ENCODE data around the gene ITGA6.

The ITGA6 gene

DNA sequence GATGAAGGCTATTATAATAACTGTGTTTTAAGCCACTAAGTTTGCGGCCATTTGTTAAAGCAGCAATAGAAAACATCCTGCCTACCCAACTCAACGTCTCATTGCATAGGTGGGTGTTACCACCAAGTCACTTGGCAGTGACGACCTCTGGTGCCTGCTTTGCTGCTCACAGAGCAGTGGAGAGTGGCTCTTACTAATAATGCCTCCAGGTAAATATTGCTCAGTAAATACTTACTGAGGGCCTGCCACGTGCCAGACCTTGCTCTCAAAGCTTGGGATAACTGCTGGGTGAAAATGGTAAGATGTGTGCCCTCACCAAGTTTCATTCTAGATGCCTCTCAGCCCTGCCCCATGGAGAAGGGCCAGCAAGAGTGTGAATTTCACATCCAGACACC, 27.7 kb downstream of the ITGA6 start:
- H3K27me3 ChIP-seq (ENCODE audit: control insufficient read depth in 1 of 2, insufficient read depth in 2 of 2, low read length in 2 of 2), result peaks cover 0 to 3% of the 10 kb centered on the region in 2 donors
- no peak overlapping the region for H3K27ac ChIP-seq (ENCODE audit: low read length)
- H3K4me1 ChIP-seq (ENCODE audit: control insufficient read depth, insufficient read depth, low read length), result no peaks in the 10 kb centered on the region
- no peak overlapping the region for H3K4me3 ChIP-seq (ENCODE audit: low read length in 2 of 2)
- no peaks in the 10 kb centered on the region for H3K36me3 ChIP-seq (ENCODE audit: control insufficient read depth in 2 of 2, insufficient read depth in 2 of 2, low read length in 2 of 2)
- H3K9ac ChIP-seq (ENCODE audit: low read length in 2 of 2), result no peak overlapping the region
- H3K9me3 ChIP-seq (ENCODE audit: control insufficient read depth in 2 of 2, low read length in 2 of 2), result no peaks in the 10 kb centered on the region

DNA sequence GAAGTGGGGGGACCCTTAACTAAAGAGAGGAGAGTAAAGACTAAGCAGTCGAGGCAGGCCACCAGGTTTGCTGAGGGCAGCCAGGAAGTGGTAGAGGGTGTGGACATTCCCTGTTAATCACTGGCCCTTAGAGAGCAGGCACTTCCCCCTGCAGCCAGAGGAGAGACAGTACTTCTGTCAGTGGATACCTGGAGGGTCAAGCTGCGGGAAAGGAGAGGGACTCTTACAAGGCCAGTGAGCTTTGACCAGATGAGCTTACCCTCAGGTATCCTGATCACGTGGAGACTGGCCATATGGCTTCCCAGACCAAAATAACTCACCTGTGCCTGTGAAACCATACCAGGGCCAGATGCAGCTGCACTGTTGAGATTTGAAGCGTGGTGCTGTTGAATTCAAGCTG, 28.6 kb downstream of the ITGA6 start:
- no peaks in the 10 kb centered on the region for H3K36me3 ChIP-seq (ENCODE audit: control insufficient read depth in 2 of 2, insufficient read depth in 2 of 2, low read length in 2 of 2)
- no peak overlapping the region for H3K9ac ChIP-seq (ENCODE audit: low read length in 2 of 2)
- H3K27me3 ChIP-seq (ENCODE audit: control insufficient read depth in 1 of 2, insufficient read depth in 2 of 2, low read length in 2 of 2), result peaks cover 0 to 3% of the 10 kb centered on the region in 2 donors
- H3K9me3 ChIP-seq (ENCODE audit: control insufficient read depth in 2 of 2, low read length in 2 of 2), result no peaks in the 10 kb centered on the region
- H3K4me1 ChIP-seq (ENCODE audit: control insufficient read depth, insufficient read depth, low read length), result no peaks in the 10 kb centered on the region
- no peak overlapping the region for H3K4me3 ChIP-seq (ENCODE audit: low read length in 2 of 2)
- no peak overlapping the region for H3K27ac ChIP-seq (ENCODE audit: low read length)

GRCh38 chr2:172457536-172457935, 30.1 kb downstream of the ITGA6 start:
- Histone ChIP-seq H3K4me1 (ENCODE audit: control insufficient read depth, insufficient read depth, low read length) (peaks cover 3% of the 10 kb centered on the region), H3K27me3 (ENCODE audit: control insufficient read depth in 1 of 2, insufficient read depth in 2 of 2, low read length in 2 of 2) (peaks cover 5 to 12% of the 10 kb centered on the region in 2 donors), H3K36me3 (ENCODE audit: control insufficient read depth in 2 of 2, insufficient read depth in 2 of 2, low read length in 2 of 2) (no peaks in the 10 kb centered on the region), H3K9ac (ENCODE audit: low read length in 2 of 2) (no peak overlapping the region), H3K27ac (ENCODE audit: low read length) (no peak overlapping the region), H3K9me3 (ENCODE audit: control insufficient read depth in 2 of 2, low read length in 2 of 2) (no peaks in the 10 kb centered on the region), H3K4me3 (ENCODE audit: low read length in 2 of 2) (no peak overlapping the region)

GRCh38 chr2:172458561-172459124, 31.3 kb downstream of the ITGA6 start:
- H3K27me3 ChIP-seq (ENCODE audit: control insufficient read depth in 1 of 2, insufficient read depth in 2 of 2, low read length in 2 of 2), result peaks cover 9 to 18% of the 10 kb centered on the region in 2 donors
- H3K4me3 ChIP-seq (ENCODE audit: low read length in 2 of 2), result no peak overlapping the region
- peaks cover 3% of the 10 kb centered on the region for H3K4me1 ChIP-seq (ENCODE audit: control insufficient read depth, insufficient read depth, low read length)
- H3K9ac ChIP-seq (ENCODE audit: low read length in 2 of 2), result no peak overlapping the region
- H3K36me3 ChIP-seq (ENCODE audit: control insufficient read depth in 2 of 2, insufficient read depth in 2 of 2, low read length in 2 of 2), result no peaks in the 10 kb centered on the region
- no peaks in the 10 kb centered on the region for H3K9me3 ChIP-seq (ENCODE audit: control insufficient read depth in 2 of 2, low read length in 2 of 2)
- no peak overlapping the region for H3K27ac ChIP-seq (ENCODE audit: low read length)

- no peak overlapping the region for H3K9ac ChIP-seq (ENCODE audit: low read length in 2 of 2)
- peaks cover 3% of the 10 kb centered on the region for H3K4me1 ChIP-seq (ENCODE audit: control insufficient read depth, insufficient read depth, low read length)
- H3K9me3 ChIP-seq (ENCODE audit: control insufficient read depth in 2 of 2, low read length in 2 of 2), result no peaks in the 10 kb centered on the region
- no peak overlapping the region for H3K4me3 ChIP-seq (ENCODE audit: low read length in 2 of 2)
- H3K36me3 ChIP-seq (ENCODE audit: control insufficient read depth in 2 of 2, insufficient read depth in 2 of 2, low read length in 2 of 2), result no peaks in the 10 kb centered on the region
- H3K27me3 ChIP-seq (ENCODE audit: control insufficient read depth in 1 of 2, insufficient read depth in 2 of 2, low read length in 2 of 2), result peaks cover 9 to 20% of the 10 kb centered on the region in 2 donors
- H3K27ac ChIP-seq (ENCODE audit: low read length), result no peak overlapping the region
These were observed 33.4 kb downstream of the ITGA6 start for GRCh38 chr2:172460780-172461201.

DNA sequence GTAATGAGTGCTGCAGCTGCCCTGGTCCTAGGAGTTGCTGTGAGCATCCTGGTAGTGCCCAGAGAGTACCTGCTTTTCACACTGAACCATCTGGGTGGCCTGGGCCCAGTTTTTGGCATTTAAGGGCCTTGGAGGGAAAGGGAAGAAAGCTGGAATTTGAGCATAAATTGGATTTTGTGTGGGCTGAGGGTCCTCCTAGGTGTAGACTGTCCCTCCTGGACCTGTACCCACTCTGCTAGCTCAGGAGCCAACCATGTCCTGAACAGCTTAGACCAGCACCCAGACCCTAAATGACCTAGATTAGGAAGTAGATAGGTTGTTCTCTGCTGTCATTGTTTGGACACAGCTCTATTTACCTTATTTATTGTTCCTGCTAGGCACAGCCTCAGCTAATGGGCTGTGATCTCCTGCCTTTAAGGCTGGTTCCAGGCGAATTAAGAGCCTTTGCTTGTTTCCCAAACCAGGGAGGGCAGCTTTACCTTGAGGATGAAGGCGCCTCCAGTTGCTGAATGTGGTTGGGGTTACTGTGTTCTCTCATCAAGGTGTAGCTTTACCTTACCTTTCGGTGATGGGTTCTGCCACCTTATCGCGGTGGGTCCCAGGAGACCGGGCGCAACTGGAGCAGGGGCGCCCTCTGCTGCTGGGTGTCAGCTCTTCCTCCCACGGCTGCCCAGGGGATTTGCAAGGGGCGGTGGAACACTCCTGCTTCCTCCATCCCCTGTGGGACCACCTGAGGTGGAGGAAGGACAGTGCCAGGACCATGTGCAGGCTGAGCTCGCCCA, 34.4 kb downstream of the ITGA6 start:
- Histone ChIP-seq H3K4me1 (ENCODE audit: control insufficient read depth, insufficient read depth, low read length) (peaks cover 3% of the 10 kb centered on the region), H3K9ac (ENCODE audit: low read length in 2 of 2) (no peak overlapping the region)

GRCh38 chr2:172462373-172462848, 35.0 kb downstream of the ITGA6 start:
- no peak overlapping the region for H3K9ac ChIP-seq (ENCODE audit: low read length in 2 of 2)
- no peaks in the 10 kb centered on the region for H3K36me3 ChIP-seq (ENCODE audit: control insufficient read depth in 2 of 2, insufficient read depth in 2 of 2, low read length in 2 of 2)
- peaks cover 9 to 20% of the 10 kb centered on the region in 2 donors for H3K27me3 ChIP-seq (ENCODE audit: control insufficient read depth in 1 of 2, insufficient read depth in 2 of 2, low read length in 2 of 2)
- H3K9me3 ChIP-seq (ENCODE audit: control insufficient read depth in 2 of 2, low read length in 2 of 2), result no peaks in the 10 kb centered on the region
- H3K4me3 ChIP-seq (ENCODE audit: low read length in 2 of 2), result no peak overlapping the region
- H3K4me1 ChIP-seq (ENCODE audit: control insufficient read depth, insufficient read depth, low read length), result peaks cover 3% of the 10 kb centered on the region
- no peak overlapping the region for H3K27ac ChIP-seq (ENCODE audit: low read length)

More for the DNA sequence above, 34.4 kb downstream of the ITGA6 start:
- H3K36me3 ChIP-seq (ENCODE audit: control insufficient read depth in 2 of 2, insufficient read depth in 2 of 2, low read length in 2 of 2), result no peaks in the 10 kb centered on the region
- H3K9me3 ChIP-seq (ENCODE audit: control insufficient read depth in 2 of 2, low read length in 2 of 2), result no peaks in the 10 kb centered on the region
- no peak overlapping the region for H3K27ac ChIP-seq (ENCODE audit: low read length)
- H3K4me3 ChIP-seq (ENCODE audit: low read length in 2 of 2), result no peak overlapping the region
- peaks cover 9 to 20% of the 10 kb centered on the region in 2 donors for H3K27me3 ChIP-seq (ENCODE audit: control insufficient read depth in 1 of 2, insufficient read depth in 2 of 2, low read length in 2 of 2)

GRCh38 chr2:172462849-172463381, 35.5 kb downstream of the ITGA6 start:
- no peak overlapping the region for H3K27ac ChIP-seq (ENCODE audit: low read length)
- H3K36me3 ChIP-seq (ENCODE audit: control insufficient read depth in 2 of 2, insufficient read depth in 2 of 2, low read length in 2 of 2), result no peaks in the 10 kb centered on the region
- no peak overlapping the region for H3K4me3 ChIP-seq (ENCODE audit: low read length in 2 of 2)
- no peaks in the 10 kb centered on the region for H3K9me3 ChIP-seq (ENCODE audit: control insufficient read depth in 2 of 2, low read length in 2 of 2)
- peaks cover 3% of the 10 kb centered on the region for H3K4me1 ChIP-seq (ENCODE audit: control insufficient read depth, insufficient read depth, low read length)
- H3K27me3 ChIP-seq (ENCODE audit: control insufficient read depth in 1 of 2, insufficient read depth in 2 of 2, low read length in 2 of 2), result peaks cover 9 to 17% of the 10 kb centered on the region in 2 donors
- H3K9ac ChIP-seq (ENCODE audit: low read length in 2 of 2), result no peak overlapping the region

DNA sequence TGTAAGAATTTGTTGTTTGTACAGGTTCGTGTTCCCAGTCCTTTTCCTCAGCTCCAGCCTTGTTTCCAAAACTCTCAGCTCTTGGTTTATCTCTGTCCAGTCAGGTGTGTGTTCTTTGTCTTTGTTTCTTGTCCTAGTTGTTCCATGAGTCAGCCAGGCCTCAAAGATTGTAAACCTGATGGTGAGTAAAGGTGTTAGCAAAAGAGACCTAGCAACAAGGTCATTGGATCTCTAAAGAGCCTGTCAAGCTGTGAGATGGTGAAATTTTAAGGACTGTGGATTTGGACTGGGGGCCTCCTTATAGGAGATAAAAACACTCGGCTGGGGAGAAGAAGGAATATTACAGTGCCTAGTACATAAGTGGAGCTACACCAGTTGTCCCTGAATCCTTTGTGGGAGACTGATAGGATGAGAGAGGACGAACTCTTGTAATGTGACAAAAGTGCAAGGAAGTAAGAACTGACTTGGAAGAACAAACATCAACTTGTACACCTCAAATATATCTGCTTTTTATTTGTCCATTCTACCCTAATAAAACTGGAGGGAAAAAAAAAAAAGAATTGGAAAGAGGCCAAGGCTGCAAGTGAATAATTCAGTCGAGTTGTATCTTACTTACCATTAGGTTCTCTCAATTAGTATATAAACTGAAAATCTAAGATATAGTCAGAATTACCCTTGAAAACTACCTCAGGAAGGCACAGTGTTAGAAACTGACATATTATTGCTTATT, 37.2 kb downstream of the ITGA6 start:
- Histone ChIP-seq H3K4me1 (ENCODE audit: control insufficient read depth, insufficient read depth, low read length) (peaks cover 3% of the 10 kb centered on the region), H3K9me3 (ENCODE audit: control insufficient read depth in 2 of 2, low read length in 2 of 2) (no peaks in the 10 kb centered on the region), H3K27me3 (ENCODE audit: control insufficient read depth in 1 of 2, insufficient read depth in 2 of 2, low read length in 2 of 2) (peaks cover 9 to 17% of the 10 kb centered on the region in 2 donors), H3K27ac (ENCODE audit: low read length) (no peak overlapping the region), H3K9ac (ENCODE audit: low read length in 2 of 2) (no peak overlapping the region), H3K36me3 (ENCODE audit: control insufficient read depth in 2 of 2, insufficient read depth in 2 of 2, low read length in 2 of 2) (no peaks in the 10 kb centered on the region), H3K4me3 (ENCODE audit: low read length in 2 of 2) (no peak overlapping the region)

DNA sequence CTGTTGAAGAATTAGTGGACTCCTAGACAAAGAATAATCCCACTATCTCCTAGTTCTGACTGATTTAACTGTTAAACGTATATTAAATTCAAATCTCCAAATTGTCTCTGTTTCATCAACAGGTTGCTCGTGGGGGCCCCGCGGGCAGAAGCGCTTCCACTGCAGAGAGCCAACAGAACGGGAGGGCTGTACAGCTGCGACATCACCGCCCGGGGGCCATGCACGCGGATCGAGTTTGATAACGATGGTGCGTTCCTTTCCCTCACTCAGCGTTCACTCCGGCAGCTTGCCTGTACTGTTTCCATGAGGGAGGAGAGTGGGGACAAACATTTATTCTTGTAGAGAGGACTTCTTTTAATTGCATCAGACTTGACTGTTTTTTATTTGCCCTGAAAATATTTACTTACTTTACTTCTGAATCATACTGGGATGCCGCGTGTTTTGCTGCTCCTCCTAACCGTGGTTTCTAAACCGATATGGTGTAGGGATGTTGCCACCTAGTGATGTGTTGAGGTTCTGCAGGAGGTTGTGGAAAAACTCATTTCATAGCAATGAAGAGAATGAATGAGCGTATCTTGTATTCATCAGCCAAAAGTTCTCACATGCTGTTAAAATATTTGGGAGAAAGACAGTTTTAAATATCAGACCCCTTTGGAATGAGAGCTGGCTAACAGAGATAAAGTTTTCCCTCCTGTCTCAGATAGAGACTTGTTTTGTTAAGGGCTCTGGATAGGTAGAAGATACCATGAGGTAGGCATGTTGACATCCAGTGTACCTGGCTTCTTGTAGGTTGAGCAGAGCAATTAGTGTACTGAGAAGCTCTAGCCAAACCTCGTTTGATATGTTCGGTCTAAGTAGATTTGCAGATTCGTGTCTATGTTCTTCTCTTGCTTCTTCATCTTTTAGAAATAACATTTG, 38.3 kb downstream of the ITGA6 start:
- peaks cover 3% of the 10 kb centered on the region for H3K4me1 ChIP-seq (ENCODE audit: control insufficient read depth, insufficient read depth, low read length)
- no peak overlapping the region for H3K27ac ChIP-seq (ENCODE audit: low read length)
- peak overlapping the region in 1 of 2 donors; percentile 4 for H3K9ac ChIP-seq (ENCODE audit: low read length in 2 of 2)

More for the DNA sequence above, 38.3 kb downstream of the ITGA6 start:
- Histone ChIP-seq H3K9me3 (ENCODE audit: control insufficient read depth in 2 of 2, low read length in 2 of 2) (no peaks in the 10 kb centered on the region), H3K4me3 (ENCODE audit: low read length in 2 of 2) (peak overlapping the region; percentile 61 to 67), H3K27me3 (ENCODE audit: control insufficient read depth in 1 of 2, insufficient read depth in 2 of 2, low read length in 2 of 2) (peaks cover 9 to 17% of the 10 kb centered on the region in 2 donors), H3K36me3 (ENCODE audit: control insufficient read depth in 2 of 2, insufficient read depth in 2 of 2, low read length in 2 of 2) (no peaks in the 10 kb centered on the region)
